GM12875 (cell line): ENCODE results near the gene PLEK2.

Source experiments
- H3K4me3 ChIP-seq: one replicate; pipeline ENCODE4 v1.5.1; 2011; ENCODE audit warnings: low read depth, low read length, control low read depth
- TF ChIP-seq, protein P1 (sequence below): IDR thresholded peaks from 2 replicates; pipeline ENCODE4 v1.5.1; 2011; ENCODE audit warnings: low read depth, mild to moderate bottlenecking, control low read depth, inconsistent platforms, low read length, moderate library complexity, borderline replicate concordance; ENCODE audit not compliant: insufficient read depth

Gene PLEK2

GRCh38 chr14:67373347-67373746 lies 38.6 kb downstream of the PLEK2 start:
- H3K4me3 ChIP-seq, result no peak overlapping the region
- TF ChIP-seq, protein P1, sequence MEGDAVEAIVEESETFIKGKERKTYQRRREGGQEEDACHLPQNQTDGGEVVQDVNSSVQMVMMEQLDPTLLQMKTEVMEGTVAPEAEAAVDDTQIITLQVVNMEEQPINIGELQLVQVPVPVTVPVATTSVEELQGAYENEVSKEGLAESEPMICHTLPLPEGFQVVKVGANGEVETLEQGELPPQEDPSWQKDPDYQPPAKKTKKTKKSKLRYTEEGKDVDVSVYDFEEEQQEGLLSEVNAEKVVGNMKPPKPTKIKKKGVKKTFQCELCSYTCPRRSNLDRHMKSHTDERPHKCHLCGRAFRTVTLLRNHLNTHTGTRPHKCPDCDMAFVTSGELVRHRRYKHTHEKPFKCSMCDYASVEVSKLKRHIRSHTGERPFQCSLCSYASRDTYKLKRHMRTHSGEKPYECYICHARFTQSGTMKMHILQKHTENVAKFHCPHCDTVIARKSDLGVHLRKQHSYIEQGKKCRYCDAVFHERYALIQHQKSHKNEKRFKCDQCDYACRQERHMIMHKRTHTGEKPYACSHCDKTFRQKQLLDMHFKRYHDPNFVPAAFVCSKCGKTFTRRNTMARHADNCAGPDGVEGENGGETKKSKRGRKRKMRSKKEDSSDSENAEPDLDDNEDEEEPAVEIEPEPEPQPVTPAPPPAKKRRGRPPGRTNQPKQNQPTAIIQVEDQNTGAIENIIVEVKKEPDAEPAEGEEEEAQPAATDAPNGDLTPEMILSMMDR, result no peak

DNA sequence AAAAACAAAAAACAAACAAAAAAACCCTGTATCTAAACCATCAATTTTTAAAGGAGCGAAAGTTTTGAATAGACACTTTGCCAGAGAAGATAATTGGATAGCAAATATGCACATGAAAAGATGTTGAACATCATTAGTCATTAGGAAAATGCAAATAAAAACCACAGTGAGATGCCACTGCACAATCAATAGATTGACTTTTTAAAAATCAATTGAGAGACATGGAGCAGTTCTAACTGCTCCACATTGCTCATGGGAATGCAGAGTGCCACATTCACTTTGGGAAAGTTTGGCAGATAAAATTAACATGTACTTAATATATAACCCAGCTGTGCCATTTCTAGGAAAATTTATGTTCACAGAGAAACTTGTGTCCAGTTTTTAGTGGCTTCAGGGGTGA lies 39.1 kb downstream of the PLEK2 start:
- TF ChIP-seq, protein P1, result no peak
- H3K4me3 ChIP-seq, result no peak overlapping the region

DNA sequence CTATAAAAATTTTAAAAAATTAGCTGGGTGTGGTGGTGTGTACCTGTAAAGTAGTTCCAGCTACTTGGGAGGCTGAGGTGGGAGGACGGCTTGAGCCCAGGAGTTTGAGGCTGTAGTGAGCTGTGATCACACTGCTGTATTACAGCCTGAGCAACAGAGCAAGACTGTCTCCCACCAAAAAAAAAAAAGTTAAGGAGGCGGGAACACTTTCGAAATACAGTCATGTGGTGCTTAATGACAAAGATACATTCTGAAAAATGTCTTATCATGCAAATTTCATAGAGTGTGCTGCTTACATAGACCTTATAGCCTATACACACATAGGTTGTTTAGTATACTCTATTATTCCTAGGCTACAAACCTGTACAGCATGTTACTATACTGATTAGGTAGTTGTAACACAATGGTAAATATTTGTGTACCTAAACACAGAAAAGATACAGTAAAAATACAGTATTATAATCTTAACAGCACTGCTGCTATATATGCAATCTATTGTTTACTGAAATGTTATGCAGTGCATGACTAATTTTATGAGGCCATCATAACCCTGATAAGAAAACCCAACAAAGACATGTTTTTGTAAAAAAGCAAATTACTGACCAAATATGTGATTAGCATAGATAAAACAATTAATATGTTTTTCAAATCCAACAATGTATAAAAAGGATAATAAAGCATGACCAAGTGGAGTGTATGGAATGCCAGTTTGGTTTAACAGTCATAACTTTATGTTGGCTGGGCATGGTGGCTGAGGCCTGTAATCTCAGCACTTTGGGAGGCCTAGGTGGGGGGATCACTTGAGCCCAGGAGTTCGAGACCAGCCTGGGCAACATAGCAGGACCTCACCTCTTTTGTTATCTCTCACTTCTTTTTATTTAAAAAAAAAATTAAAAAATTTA lies 40.5 kb downstream of the PLEK2 start:
- TF ChIP-seq, protein P1, result no peak
- no peak overlapping the region for H3K4me3 ChIP-seq

GRCh38 chr14:67370830-67371229 lies 41.1 kb downstream of the PLEK2 start:
- TF ChIP-seq, protein P1, result no peak
- no peak overlapping the region for H3K4me3 ChIP-seq

DNA sequence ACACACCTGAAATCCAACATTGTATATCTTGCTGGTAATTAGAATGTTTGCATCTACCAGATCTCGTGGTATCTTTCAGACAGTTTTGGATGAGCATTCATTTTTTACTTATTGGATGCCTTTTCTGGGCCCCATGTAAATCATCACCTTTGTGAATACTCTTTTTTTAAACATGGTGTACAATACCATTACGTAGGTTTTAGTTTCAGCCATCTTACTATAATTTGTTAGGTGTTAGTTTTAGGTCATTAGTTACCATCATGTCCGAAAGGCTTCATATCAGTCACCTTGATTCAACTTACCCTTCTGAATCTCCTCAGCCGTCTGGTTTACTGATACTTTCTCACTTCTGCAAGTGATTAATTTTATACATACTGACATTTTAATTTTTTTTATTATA lies 46.5 kb downstream of the PLEK2 start:
- TF ChIP-seq, protein P1, result no peak
- H3K4me3 ChIP-seq, result no peak overlapping the region

GRCh38 chr14:67360470-67361206 lies 51.3 kb downstream of the PLEK2 start:
- H3K4me3 ChIP-seq, result peak overlapping the region; percentile 98

More at GRCh38 chr14:67360470-67361206, 51.3 kb downstream of the PLEK2 start:
- TF ChIP-seq, protein P1, result no peak
